NT2/D1 (cell line): Measurements from ENCODE around the gene MAST4.
"Not testable (repeated sequence)": the region's sequence is repeated elsewhere in the genome, so short reads cannot be mapped to it uniquely, and the experiment has no call there.

Experiments
- DNase-seq: peaks from one replicate; pipeline ENCODE4 v3.0.0-alpha.2; 2011; ENCODE audit warnings: low read depth, low spot score
- H3K27me3 ChIP-seq: 2 replicates; pipeline ENCODE4 v1.6.0; 2011; ENCODE audit warnings: mild to moderate bottlenecking; ENCODE audit not compliant: insufficient read length, insufficient read depth
- H3K36me3 ChIP-seq: 2 replicates; pipeline ENCODE4 v1.6.1; 2011; ENCODE audit warnings: mild to moderate bottlenecking, low read length, mixed read lengths; ENCODE audit not compliant: insufficient read depth, insufficient read length
- H3K4me1 ChIP-seq: 2 replicates; pipeline ENCODE4 v1.5.1; 2011; ENCODE audit not compliant: insufficient read depth, insufficient read length
- H3K4me3 ChIP-seq: 2 replicates; pipeline ENCODE4 v1.5.1; 2011; ENCODE audit warnings: low read depth; ENCODE audit not compliant: insufficient read length
- H3K9ac ChIP-seq: 2 replicates; pipeline ENCODE4 v1.6.0; 2011; ENCODE audit warnings: low read depth; ENCODE audit not compliant: insufficient read length
- H3K9me3 ChIP-seq: 2 replicates; pipeline ENCODE4 v1.5.1; 2011; ENCODE audit warnings: mild to moderate bottlenecking, low read length; ENCODE audit not compliant: insufficient read depth
- SUZ12 ChIP-seq: IDR thresholded peaks from 2 replicates; pipeline ENCODE4 v1.6.1; 2011; ENCODE audit not compliant: insufficient read length, insufficient read depth; ENCODE audit errors: extremely low read depth
- YY1 ChIP-seq: IDR thresholded peaks from 2 replicates; pipeline ENCODE4 v1.6.1; 2011; ENCODE audit not compliant: insufficient read length, insufficient read depth
- ZNF274 ChIP-seq: IDR thresholded peaks from 2 replicates; pipeline ENCODE4 v1.6.1; 2011; ENCODE audit warnings: mild to moderate bottlenecking, low read depth, low read length

MAST4 gene

GRCh38 chr5:66744040-66744439 lies 147.8 kb downstream of the MAST4 start:
- Histone ChIP-seq H3K9ac (no peak overlapping the region), H3K9me3 (no peaks in the 10 kb centered on the region; the same call in 1 of the 2 replicates), H3K4me1 (no peaks in the 10 kb centered on the region), H3K36me3 (no peaks in the 10 kb centered on the region), H3K4me3 (no peak overlapping the region), H3K27me3 (no peaks in the 10 kb centered on the region)
- no peak for DNase-seq
- TF ChIP-seq SUZ12 (no peak), YY1 (no peak), ZNF274 (no peak)

- no peak overlapping the region for H3K4me3 ChIP-seq
- no peak for DNase-seq
- no peak overlapping the region for H3K9ac ChIP-seq
- no peaks in the 10 kb centered on the region for H3K36me3 ChIP-seq
- H3K4me1 ChIP-seq = no peaks in the 10 kb centered on the region
- peaks cover 9% of the 10 kb centered on the region; the same call in 1 of the 2 replicates for H3K9me3 ChIP-seq
- H3K27me3 ChIP-seq = no peaks in the 10 kb centered on the region
- TF ChIP-seq ZNF274 (no peak), SUZ12 (no peak), YY1 (no peak)
These were observed 149.1 kb downstream of the MAST4 start for GRCh38 chr5:66745297-66745696.

GRCh38 chr5:66747607-66748006 lies 151.4 kb downstream of the MAST4 start:
- no peak for DNase-seq
- Histone ChIP-seq H3K4me1 (no peaks in the 10 kb centered on the region), H3K4me3 (no peak overlapping the region), H3K9ac (no peak overlapping the region), H3K27me3 (no peaks in the 10 kb centered on the region), H3K36me3 (no peaks in the 10 kb centered on the region), H3K9me3 (peaks cover 10% of the 10 kb centered on the region; the same call in 1 of the 2 replicates)
- no peak for TF ChIP-seq YY1
- TF ChIP-seq ZNF274 = no peak
- TF ChIP-seq SUZ12 = no peak

- not testable (repeated sequence) for H3K9me3 ChIP-seq, H3K36me3 ChIP-seq, DNase-seq, H3K4me3 ChIP-seq, H3K4me1 ChIP-seq, H3K27me3 ChIP-seq, H3K9ac ChIP-seq
These were observed 156.5 kb downstream of the MAST4 start for GRCh38 chr5:66752668-66753067.

GRCh38 chr5:66757219-66757833 lies 161.1 kb downstream of the MAST4 start:
- H3K9me3 ChIP-seq = no peaks in the 10 kb centered on the region
- H3K4me1 ChIP-seq = no peaks in the 10 kb centered on the region
- TF ChIP-seq ZNF274 (no peak), SUZ12 (no peak), YY1 (no peak)
- H3K36me3 ChIP-seq = no peaks in the 10 kb centered on the region
- no peaks in the 10 kb centered on the region for H3K27me3 ChIP-seq
- H3K4me3 ChIP-seq = no peak overlapping the region
- no peak for DNase-seq
- no peak overlapping the region for H3K9ac ChIP-seq

- Histone ChIP-seq H3K9me3 (no peaks in the 10 kb centered on the region), H3K27me3 (no peaks in the 10 kb centered on the region), H3K4me3 (no peak overlapping the region), H3K9ac (no peak overlapping the region), H3K36me3 (no peaks in the 10 kb centered on the region), H3K4me1 (no peaks in the 10 kb centered on the region)
- no peak for TF ChIP-seq SUZ12
- no peak for TF ChIP-seq ZNF274
- TF ChIP-seq YY1 = no peak
- no peak for DNase-seq
These were observed 161.7 kb downstream of the MAST4 start for GRCh38 chr5:66757834-66758371.

GRCh38 chr5:66769030-66769733 lies 173.0 kb downstream of the MAST4 start:
- no peaks in the 10 kb centered on the region for H3K9me3 ChIP-seq
- no peak for DNase-seq
- H3K27me3 ChIP-seq = no peaks in the 10 kb centered on the region
- no peak overlapping the region for H3K9ac ChIP-seq
- H3K4me3 ChIP-seq = no peak overlapping the region
- H3K36me3 ChIP-seq = no peaks in the 10 kb centered on the region
- H3K4me1 ChIP-seq = no peaks in the 10 kb centered on the region
- no peak for TF ChIP-seq ZNF274
- TF ChIP-seq YY1 = no peak
- TF ChIP-seq SUZ12 = no peak
